NCI-H187 treated with DMSO at 0.1 percent for 48 hours (cell line): ENCODE data around the gene IGIP.

ENCODE experiments used
- DNase-seq: peaks from one replicate; lab custom pipeline; 2025; lab: John Stamatoyannopoulos, UW

IGIP gene

DNA sequence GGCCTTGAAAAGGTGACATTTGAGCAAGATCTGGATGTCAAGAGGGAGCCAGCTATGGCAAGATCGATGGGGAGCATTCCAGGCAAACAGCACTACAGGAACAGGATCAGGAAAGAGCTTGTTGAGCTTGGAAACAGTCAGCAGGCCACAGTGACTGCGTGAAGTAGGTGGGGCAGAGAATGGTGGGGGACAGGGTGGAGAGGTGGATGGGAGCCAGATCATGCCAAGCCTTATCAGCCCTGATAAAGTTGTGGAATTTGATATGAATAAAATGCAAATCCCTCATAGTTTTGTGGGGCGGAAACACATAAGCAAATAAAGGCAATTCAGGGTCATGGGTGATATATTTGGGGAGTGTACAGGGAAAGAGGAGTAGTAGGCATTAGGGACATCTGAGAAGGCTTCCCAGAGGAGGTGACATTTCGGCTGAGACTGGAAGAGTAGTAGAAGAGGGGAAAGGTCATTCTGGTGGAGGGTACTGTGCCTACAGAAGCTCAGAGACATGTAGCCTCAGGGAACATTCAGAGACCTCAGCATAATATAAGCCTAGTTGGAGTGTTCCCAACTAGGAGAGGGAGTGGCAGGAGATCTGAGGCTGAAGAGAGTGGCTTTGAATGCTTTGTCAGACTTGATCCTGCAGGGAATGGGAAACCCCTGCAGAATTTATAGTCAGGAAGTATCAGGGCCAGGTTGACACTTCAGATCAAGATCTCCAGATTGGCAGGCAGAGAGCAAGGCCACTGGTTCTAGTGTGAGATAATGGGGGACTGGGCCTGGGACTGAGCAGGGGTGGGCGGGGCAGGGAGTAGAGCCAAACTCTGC is 39.6 kb downstream of the IGIP start:
- no peak for DNase-seq

DNA sequence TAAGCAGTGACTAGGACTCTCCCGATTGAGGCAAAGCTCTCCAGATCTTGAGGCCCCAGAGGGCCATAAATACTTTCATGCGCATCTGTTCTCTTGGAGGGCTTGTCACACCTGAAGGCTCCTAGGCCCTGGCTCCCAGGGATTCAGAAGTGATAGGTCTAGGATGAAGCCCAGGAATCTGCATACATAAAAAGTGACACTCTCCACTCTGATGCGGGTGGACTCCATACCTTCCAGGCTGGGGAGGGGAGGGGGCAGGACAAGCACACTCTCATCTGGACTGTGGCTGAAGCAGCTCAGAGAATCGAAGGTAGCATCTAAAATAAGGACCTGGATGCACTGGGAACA is 40.2 kb downstream of the IGIP start:
- DNase-seq, result no peak

DNA sequence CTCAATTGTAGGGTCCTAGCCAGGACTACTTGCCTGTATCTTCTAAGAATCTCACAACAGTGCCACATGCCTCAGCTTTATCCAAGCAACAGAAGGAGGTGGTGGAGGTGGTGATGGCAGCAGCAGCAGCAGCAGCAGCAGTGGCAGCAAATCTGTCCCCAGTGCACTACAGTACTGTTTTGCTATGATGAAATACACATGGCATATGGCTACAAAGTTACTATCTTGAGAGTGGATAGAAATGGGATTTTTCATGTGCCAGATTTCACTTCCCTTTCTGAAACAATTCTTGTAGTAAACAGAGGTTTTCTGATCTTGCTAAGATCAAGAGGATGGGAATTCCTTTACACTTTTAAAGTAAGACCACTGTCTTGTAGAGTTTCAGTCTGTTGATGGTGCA is 41.2 kb downstream of the IGIP start:
- no peak for DNase-seq

DNA sequence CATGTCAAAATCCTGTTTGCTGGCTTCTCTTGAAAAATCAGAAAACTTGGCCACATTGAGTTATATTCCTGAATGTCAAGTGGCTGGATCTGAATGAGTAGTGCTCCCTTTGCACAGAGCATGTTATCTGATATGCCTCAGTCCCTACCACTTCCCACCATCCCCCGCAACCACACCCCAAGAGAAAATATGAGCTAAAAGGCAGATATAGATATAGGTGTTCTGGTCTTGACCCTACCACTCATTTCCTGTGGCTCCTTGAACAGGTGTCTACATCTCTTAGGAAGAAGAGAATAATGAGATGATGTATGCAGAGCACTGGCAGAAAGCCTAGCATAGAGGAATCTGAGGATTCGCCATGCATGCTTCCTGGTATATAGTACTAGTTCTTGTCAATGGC is 42.6 kb downstream of the IGIP start:
- no peak for DNase-seq

DNA sequence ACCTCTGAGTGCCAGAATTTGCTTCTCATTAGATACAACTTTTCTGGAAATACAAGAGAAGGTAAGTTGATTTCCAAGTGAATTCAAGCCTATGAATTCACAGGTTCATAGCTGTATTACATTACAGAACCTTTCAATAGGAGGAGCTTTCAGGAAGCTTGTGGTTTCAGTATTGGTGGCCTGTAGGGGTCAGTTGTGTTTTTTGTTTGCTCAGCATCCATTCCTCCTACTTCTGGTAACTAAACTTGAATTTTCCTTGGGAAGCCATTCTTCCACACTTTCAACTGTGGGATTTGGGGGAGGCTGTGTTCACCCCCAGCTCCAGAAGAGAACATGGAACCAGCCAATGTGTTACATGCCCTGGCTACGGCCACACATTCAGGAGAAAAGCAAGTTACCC is 43.7 kb downstream of the IGIP start:
- DNase-seq, result no peak

DNA sequence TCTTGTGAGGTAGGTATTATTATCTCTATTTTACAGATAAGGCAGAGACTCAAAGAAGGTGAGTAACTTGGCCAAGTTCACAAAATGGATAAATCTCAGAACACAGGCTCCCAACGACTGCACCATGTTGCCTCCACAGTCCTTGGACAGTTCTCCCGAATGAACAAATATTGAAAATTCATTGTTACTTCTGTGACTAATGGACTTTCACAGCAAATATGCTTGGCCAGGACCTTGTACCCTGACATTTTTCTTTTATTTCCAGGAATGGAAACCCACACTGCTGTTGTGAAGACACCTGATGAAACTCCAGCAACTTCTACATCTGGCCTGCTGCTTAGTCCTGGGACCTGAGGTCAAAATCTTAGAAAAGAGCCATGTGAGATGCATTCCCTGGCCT is 46.7 kb downstream of the IGIP start:
- DNase-seq, result no peak

DNA sequence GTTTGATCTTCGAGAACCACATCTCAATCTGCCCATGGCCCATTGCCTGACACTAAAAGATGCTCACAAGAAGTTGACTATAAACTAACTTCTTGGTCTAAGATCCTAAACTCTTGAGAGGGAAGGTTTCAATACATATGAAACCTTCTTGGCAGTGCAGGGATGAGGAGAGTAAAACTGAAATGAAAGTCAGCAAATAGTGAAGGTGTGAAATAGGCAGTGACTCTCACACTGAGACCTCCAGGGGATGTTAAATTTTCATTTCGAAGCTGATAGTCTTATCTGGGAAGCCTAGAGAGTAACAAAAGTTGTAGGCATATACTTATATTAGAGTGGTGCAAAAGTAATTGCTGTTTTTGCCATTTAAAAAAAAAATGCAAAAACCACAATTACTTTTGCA is 48.3 kb downstream of the IGIP start:
- DNase-seq, result no peak

DNA sequence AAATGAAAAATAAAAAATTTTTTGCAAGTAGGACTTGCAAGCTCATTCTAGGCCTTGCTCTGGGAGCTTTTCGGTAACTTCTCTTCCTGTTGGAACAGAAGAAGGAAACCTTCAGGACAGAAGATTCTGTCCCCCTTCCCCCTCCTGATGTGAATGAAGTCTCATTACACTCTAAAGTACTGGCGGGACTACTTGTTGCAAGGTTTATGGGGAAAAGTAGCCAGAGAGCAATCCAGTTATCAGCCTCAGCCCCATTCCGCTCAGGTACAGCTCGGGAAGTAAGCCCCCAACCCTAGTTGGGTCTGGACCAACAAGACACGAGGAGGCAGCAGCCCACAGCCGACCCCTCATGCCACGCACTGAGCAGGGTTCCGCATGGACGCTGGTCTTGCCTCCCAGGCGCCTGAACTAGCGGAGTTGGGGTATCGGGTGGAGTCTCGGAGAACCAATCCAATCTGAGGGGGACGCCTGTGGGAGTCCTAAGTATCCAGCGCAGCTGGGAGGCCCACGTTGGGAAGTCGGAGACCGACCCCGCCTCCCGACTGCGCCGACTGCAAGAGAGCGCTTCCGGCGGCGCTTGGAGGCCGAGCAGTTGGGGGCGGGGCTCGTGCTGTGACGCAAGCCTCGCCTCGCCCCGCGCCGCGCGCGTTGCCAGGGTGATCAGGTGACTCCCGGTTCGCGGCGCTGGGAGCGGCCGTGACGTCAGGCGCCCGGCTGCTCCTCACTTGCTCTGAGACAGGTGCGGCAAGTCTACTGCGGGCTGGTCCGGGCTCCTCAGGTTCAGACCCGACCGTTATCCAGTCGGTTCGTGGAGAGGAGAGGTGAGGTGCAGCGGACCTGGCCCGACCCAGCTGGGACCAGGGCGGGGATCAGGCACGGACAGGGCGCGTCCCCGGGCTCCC is 49.0 kb downstream of the IGIP start, which contains the start of gene CYSTM1:
Gene CYSTM1 (plus strand): TSS at position 724 of the 902 bp plus-strand sequence. CDS start 19,278 bp downstream, outside the sequence.
- peak; percentile 30 for DNase-seq

DNA sequence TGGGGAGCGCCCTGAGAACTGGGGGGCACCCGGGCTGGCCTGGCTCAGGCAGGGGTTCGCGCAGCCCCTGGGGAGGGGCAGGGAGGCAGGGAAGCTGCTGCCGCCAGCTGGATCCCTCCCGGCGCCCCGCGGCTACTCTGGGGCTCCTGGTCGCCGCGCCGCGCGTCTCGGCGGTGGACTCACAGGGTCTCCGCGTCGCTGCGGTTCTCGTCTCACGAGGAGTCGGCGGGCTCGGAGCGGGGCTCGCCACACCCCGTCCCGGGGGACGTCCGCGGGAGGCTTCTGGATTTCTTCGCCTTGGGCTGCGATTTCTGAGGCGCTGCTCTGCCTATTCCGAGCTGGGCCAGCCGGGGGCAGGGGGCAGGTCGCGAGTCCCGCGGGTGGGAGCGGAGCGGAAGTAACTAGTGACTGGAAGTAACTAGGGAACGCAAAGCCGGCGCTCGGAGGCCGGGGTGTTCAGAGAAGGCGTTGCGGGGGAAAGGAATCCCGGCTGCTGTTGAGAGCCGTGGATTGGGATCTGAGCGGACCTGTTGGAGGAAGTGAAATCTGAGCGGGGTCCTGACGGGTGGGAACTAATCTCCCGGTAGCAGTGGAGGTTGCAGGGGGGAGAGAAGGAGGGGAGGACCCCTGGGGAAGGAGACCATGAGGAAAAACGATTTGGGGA is 49.8 kb downstream of the IGIP start:
- no peak for DNase-seq

DNA sequence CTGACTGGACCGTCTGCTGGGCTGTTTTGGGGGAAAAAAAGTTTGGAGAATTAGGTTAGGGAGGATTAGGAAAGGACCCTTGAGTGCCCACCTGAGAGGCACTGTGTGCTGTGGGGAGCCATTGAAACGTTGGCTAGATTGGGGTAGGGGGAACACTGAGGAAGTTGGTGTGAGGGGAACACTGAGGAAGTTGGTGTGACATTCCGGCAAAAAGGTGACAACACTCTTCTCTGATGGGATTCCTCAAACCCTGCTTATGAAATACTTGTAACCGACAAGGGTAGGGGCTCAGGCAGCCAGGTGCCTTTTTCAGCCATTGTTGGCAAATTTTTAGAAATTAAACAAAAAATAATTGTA is 50.3 kb downstream of the IGIP start:
- no peak for DNase-seq

DNA sequence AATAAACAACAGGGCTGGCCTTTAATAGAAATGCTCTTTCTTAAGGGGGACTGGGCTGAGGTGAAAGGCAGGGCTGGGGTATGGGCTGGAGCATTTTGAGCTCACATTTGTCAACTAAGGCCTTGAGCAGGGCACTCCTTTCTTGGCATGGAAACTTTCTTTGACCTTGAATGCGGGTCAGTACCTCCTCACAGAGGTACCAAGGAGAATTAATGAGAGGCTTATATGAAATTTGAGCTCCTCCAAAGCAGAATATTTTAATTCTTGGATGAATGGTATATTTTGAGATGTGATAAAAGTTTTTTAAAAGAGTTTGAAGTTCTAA is 52.3 kb downstream of the IGIP start:
- DNase-seq, result no peak

DNA sequence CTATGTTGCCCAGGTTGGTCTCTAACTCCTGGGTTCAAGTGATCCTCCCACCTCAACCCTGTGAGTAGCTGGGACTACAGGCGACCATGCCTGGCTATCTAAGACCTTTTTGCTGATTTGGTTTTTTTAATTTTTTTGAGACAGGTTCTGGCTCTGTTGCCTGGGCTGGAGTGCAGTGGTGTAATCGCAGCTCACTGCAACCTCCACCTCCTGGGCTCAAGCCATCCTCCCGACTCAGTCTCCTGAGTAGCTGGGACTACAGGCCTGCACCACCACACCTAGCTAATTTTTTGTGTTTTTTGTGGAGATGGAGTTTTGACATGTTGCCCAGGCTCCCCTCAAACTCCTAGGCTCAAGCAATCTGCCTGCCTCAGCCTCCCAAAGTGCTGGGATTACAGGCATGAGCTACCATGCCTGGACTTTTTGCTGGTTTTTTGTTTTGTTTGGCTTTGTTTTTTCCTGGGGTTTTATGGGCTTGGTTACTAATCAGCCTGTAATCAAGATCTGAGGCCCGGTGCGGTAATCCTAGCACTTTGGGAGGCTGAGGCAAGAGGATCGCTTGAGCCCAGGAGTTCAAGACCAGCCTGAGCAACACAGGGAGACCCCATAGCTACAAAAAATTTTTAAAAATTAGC is 52.9 kb downstream of the IGIP start:
- no peak for DNase-seq
